OCI-LY3 (cell line): ENCODE results near the gene LGALSL.

Experiments
- EZH2phosphoT487 ChIP-seq: fragments of 200-600 bp; shearing (Covaris generic); IDR thresholded peaks from 2 replicates; pipeline ENCODE4 v1.6.1; 2018; ENCODE audit warnings: antibody characterized with exemption, mixed run types, low read depth
- TF ChIP-seq, protein P1 (sequence below): fragments of 200-600, 300-600 bp; sonication (generic); IDR thresholded peaks from 2 replicates; pipeline ENCODE4 v1.5.1; 2014; ENCODE audit warnings: antibody characterized with exemption, low read length, low read depth

DNA sequence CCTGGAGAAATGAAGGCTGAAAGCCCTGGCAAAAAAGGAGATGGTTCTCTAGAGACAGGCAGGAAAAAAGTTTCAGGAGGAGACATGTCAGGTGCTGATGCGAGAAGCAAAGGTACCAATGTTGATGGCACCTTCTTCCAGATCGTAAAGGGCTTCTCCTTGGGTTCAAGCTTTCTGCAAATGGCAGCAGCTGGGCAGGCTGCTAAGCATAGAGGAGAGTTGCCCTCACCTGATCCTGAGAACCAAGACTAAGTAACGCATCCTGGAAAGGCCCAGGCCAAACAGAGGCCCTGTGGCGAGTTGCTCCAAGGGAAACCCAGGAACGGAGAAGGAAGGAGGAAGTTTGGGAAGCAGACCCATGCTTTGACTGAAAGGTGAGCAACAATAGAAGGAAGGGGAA is 46.6 kb downstream of the LGALSL start:
- TF ChIP-seq, protein P1, sequence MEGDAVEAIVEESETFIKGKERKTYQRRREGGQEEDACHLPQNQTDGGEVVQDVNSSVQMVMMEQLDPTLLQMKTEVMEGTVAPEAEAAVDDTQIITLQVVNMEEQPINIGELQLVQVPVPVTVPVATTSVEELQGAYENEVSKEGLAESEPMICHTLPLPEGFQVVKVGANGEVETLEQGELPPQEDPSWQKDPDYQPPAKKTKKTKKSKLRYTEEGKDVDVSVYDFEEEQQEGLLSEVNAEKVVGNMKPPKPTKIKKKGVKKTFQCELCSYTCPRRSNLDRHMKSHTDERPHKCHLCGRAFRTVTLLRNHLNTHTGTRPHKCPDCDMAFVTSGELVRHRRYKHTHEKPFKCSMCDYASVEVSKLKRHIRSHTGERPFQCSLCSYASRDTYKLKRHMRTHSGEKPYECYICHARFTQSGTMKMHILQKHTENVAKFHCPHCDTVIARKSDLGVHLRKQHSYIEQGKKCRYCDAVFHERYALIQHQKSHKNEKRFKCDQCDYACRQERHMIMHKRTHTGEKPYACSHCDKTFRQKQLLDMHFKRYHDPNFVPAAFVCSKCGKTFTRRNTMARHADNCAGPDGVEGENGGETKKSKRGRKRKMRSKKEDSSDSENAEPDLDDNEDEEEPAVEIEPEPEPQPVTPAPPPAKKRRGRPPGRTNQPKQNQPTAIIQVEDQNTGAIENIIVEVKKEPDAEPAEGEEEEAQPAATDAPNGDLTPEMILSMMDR: no peak
- TF ChIP-seq EZH2phosphoT487: no peak
